OCI-LY7 (cell line): Measurements from ENCODE around the gene ARHGAP33. TPM values are rescaled to one million over a fixed set of nuclear protein-coding genes. Genes with fewer than 3 reads are reported as not detected.

Experiments
- BruUV-seq: library from RNA; stranded (reverse); fragments of 400-500 nt; replicated peaks from 2 replicates; lab custom pipeline; 2021; lab: Mats Ljungman, UMichigan
- CTCF ChIA-PET: fragments of 300-600 bp; sonication (Branson Sonifier 250); formaldehyde crosslinking; loops from one replicate; lab custom pipeline; 2022; ENCODE audit warnings: antibody characterized with exemption; ENCODE audit not compliant: unreplicated experiment; lab: Charles Lee
- POLR2A ChIA-PET: fragments of 300-600 bp; sonication (Branson Sonifier 250); formaldehyde crosslinking; loops from one replicate; lab custom pipeline; 2022; ENCODE audit warnings: antibody characterized with exemption; lab: Charles Lee
- DNase-seq: peaks from one replicate; pipeline ENCODE4 v3.0.0-alpha.2; 2015; ENCODE audit warnings: low spot score
- H2AFZ ChIP-seq: fragments of 200-600 bp; sonication (generic), shearing (Covaris generic); 2 replicates; pipeline ENCODE4 v1.6.1; 2014; ENCODE audit warnings: mild to moderate bottlenecking, antibody characterized with exemption, low read length, moderate library complexity
- H3K27ac ChIP-seq: fragments of 200-600 bp; sonication (generic); 2 replicates; pipeline ENCODE4 v1.5.1; 2014; ENCODE audit warnings: mixed run types, low read depth, mild to moderate bottlenecking, moderate library complexity, low read length, inconsistent platforms; ENCODE audit not compliant: poor library complexity, severe bottlenecking
- H3K36me3 ChIP-seq: fragments of 200-600 bp; sonication (generic); 2 replicates; pipeline ENCODE4 v1.6.1; 2014; ENCODE audit warnings: mild to moderate bottlenecking, antibody characterized with exemption, low read length, moderate library complexity, mixed read lengths; ENCODE audit not compliant: insufficient read depth
- H3K4me1 ChIP-seq: fragments of 200-600 bp; sonication (generic); 2 replicates; pipeline ENCODE4 v1.5.1; 2014; ENCODE audit warnings: mild to moderate bottlenecking, low read length; ENCODE audit not compliant: insufficient read depth, poor library complexity, severe bottlenecking
- H3K4me2 ChIP-seq: fragments of 200-600 bp; sonication (generic); 2 replicates; pipeline ENCODE4 v1.6.1; 2014; ENCODE audit warnings: mild to moderate bottlenecking, low read length
- H3K4me3 ChIP-seq: fragments of 200-600 bp; sonication (generic); 2 replicates; pipeline ENCODE4 v1.5.1; 2014; ENCODE audit warnings: mild to moderate bottlenecking, low read depth, low read length; ENCODE audit not compliant: poor library complexity, severe bottlenecking
- H3K79me2 ChIP-seq: fragments of 200-600 bp; sonication (generic); 2 replicates; pipeline ENCODE4 v1.6.1; 2016; ENCODE audit warnings: low read depth, mild to moderate bottlenecking, low read length, moderate library complexity, mixed read lengths; ENCODE audit not compliant: insufficient read depth
- H3K9me2 ChIP-seq: fragments of 200-600 bp; sonication (generic); 2 replicates; pipeline ENCODE4 v1.6.1; 2016; ENCODE audit warnings: mild to moderate bottlenecking, low read length, mixed read lengths; ENCODE audit not compliant: insufficient read depth
- H3K9me3 ChIP-seq: fragments of 200-600 bp; sonication (generic); 2 replicates; pipeline ENCODE4 v1.6.1; 2014; ENCODE audit warnings: mild to moderate bottlenecking, mixed run types, low read length, mixed read lengths
- H4K20me1 ChIP-seq: fragments of 200-600 bp; sonication (generic); 2 replicates; pipeline ENCODE4 v1.6.1; 2014; ENCODE audit warnings: mild to moderate bottlenecking, antibody characterized with exemption, low read length, moderate library complexity, mixed read lengths; ENCODE audit not compliant: insufficient read depth
- EZH2phosphoT487 ChIP-seq: fragments of 200-600 bp; sonication (generic); IDR thresholded peaks from 2 replicates; pipeline ENCODE4 v1.6.1; 2018; ENCODE audit warnings: low read depth, borderline replicate concordance, mild to moderate bottlenecking, mixed run types, antibody characterized with exemption, low read length, moderate library complexity, mixed read lengths
- intact Hi-C: fragments of 100-400 bp; cut with micrococcal nuclease; formaldehyde crosslinking; loops from one replicate; pipeline ENCODE4 v1.10.0; 2022; ENCODE audit not compliant: unreplicated experiment
- total RNA-seq, 2 experiments: library from RNA; depleted of rRNA in 1 of 2; stranded (reverse); fragments of >200 nt in 1 of 2; shearing (Covaris generic) in 1 of 2; gene quantifications; 2 replicates each; pipeline ENCODE4 v1.2.3, GENCODE V29; 2014 to 2022
- TF ChIP-seq, protein P1 (sequence below): fragments of 200-600 bp; sonication (generic); conservative IDR thresholded peaks from 2 replicates; pipeline ENCODE4 v1.5.1; 2014; ENCODE audit warnings: mild to moderate bottlenecking, antibody characterized with exemption, low read length, moderate library complexity, mixed read lengths

The ARHGAP33 gene
- total RNA-seq, 2 experiments from 2014 or later: 15.1 to 94.6 TPM

DNA sequence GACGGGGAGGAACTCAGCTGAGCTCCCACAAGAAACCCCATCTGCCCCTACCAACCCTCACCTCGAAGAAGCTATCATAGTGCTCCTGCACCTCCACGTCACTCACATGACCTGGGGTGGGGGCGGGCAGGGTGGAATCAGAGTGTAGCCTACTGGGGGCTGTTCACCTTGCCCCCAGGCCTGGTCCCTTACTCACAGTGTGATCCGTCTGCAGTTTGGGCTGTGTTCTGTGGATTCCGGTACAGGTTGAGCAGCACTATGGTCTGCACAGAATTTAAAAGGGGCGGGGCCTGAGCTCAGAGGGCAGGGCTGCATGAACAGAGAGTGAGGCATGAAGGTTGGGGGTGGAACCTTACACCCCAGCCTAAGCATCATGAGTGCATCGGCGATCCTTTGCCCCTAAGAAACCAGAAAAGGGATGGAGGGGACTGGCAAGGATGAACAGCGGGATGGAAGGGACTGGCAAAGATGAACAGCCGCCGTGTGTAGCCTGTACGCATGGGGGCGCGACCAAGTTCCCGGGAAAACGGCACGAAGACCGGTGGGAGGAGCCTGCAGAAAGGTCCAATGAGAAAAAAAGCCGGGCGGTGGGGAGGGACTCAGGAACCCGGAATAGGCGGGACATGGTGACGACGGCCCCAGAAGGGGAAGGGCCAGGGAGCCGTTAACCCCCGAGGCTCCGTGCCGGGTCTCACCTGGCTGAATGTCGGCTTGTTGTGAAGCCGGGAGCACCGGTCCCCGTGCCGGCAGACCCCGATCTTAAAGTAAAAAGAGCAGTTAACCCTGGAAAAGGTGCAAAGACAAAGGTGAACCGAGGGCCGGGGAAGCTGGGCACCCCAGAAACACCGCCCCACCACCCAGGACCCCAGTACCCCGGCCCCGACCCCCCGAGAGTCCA, 30.7 kb upstream of the ARHGAP33 start:
- Histone ChIP-seq H3K4me1 (peaks cover 61% of the 10 kb centered on the region), H3K79me2 (peaks cover 14% of the 10 kb centered on the region; the same call in 1 of the 2 replicates)
- POLR2A ChIA-PET: interaction anchor here (0.6 to 2.3 kb wide), 11 partner anchors 22 to 1397 kb away, joined by 3 to 9 read pairs (median 3); partner anchors contain the start of gene COX6B1

DNA sequence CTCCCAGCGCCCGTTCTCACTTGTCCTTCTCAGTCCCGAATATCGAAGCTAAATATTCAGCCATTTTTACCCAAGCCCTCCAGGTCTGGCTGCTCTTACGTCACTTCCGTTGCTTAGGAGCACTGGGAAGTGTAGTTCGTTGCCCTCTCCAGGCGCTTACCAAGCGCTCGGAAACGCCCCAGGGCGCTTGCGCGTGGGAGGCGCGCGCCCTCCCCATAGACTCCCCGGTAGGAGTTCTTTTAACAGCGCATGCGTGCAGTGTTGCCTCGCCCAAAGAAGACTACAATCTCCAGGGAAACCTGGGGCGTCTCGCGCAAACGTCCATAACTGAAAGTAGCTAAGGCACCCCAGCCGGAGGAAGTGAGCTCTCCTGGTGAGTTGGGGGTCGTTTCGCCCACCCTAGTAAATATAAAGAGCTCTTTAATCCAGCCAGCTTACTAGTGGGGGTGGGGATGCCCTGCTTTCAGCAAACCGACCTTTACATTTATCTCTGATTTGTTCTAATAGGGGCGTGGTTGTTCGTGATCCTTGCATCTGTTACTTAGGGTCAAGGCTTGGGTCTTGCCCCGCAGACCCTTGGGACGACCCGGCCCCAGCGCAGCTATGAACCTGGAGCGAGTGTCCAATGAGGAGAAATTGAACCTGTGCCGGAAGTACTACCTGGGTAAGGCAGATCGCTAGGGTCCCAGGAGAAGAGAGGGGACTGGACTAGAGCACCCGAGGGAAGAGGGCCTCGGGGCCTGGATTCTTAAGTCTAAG, 29.9 kb upstream of the ARHGAP33 start, which contains the start of the genes PSENEN and U2AF1L4:
Gene PSENEN (plus strand): TSS at position 324 of the 759 bp plus-strand sequence. CDS start 280 bp downstream, at position 604.
Gene U2AF1L4 (minus strand): TSS at position 91 of the 759 bp plus-strand sequence. CDS start 27 bp downstream, at position 64.
- Histone ChIP-seq H3K36me3 (no peaks in the 10 kb centered on the region; the same call in 1 of the 2 replicates), H4K20me1 (no peaks in the 10 kb centered on the region), H3K4me1 (peaks cover 55% of the 10 kb centered on the region), H3K4me2 (peak within 1 kb of the TSS; percentile 86), H3K9me3 (no peaks in the 10 kb centered on the region), H3K27ac (peak within 1 kb of the TSS; percentile 86), H3K79me2 (peaks cover 14% of the 10 kb centered on the region; the same call in 1 of the 2 replicates), H3K9me2 (no peaks in the 10 kb centered on the region), H3K4me3 (peak within 1 kb of the TSS; percentile 78), H2AFZ (peak within 1 kb of the TSS; percentile 57; the same call in 1 of the 2 replicates)
- intact Hi-C loops: loop anchor here (10.0 kb wide), 1 partner anchor 1311 kb away; no protein-coding TSS in a partner anchor
- TSS peak; percentile 81 for BruUV-seq
- no peak for TF ChIP-seq EZH2phosphoT487
- TF ChIP-seq, protein P1, sequence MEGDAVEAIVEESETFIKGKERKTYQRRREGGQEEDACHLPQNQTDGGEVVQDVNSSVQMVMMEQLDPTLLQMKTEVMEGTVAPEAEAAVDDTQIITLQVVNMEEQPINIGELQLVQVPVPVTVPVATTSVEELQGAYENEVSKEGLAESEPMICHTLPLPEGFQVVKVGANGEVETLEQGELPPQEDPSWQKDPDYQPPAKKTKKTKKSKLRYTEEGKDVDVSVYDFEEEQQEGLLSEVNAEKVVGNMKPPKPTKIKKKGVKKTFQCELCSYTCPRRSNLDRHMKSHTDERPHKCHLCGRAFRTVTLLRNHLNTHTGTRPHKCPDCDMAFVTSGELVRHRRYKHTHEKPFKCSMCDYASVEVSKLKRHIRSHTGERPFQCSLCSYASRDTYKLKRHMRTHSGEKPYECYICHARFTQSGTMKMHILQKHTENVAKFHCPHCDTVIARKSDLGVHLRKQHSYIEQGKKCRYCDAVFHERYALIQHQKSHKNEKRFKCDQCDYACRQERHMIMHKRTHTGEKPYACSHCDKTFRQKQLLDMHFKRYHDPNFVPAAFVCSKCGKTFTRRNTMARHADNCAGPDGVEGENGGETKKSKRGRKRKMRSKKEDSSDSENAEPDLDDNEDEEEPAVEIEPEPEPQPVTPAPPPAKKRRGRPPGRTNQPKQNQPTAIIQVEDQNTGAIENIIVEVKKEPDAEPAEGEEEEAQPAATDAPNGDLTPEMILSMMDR: no peak
- ChIA-PET POLR2A (interaction anchor here (0.5 to 2.3 kb wide), 8 partner anchors 34 to 608 kb away, joined by 3 to 9 read pairs (median 3); partner anchors contain the start of genes ALKBH6 and COX6B1), CTCF (no interaction called here)
- peak; percentile 100 for DNase-seq

More for the DNA sequence above, 30.7 kb upstream of the ARHGAP33 start:
- intact Hi-C loops: loop anchor here (1.0 to 10.0 kb wide), 3 partner anchors 27 to 1310 kb away; partner anchors contain the start of genes HCST and NFKBID
- Histone ChIP-seq H3K36me3 (peaks cover 2% of the 10 kb centered on the region; the same call in 1 of the 2 replicates), H3K9me2 (no peaks in the 10 kb centered on the region), H3K4me3 (peak overlapping the region; percentile 78), H3K27ac (peak overlapping the region; percentile 86), H4K20me1 (no peaks in the 10 kb centered on the region), H2AFZ (peak overlapping the region; percentile 13; the same call in 1 of the 2 replicates), H3K9me3 (no peaks in the 10 kb centered on the region), H3K4me2 (peak overlapping the region; percentile 84)
- BruUV-seq: no TSS peak
- CTCF ChIA-PET: interaction anchor here (0.6 kb wide), 1 partner anchor 53 kb away, joined by 8 read pairs; no protein-coding TSS in a partner anchor
- no peak for TF ChIP-seq EZH2phosphoT487
- TF ChIP-seq, protein P1: peak; percentile 64
- DNase-seq: peak; percentile 97
